PC-9 (cell line): ENCODE data around the gene ATP4B.

Experiments used
- EZH2 ChIP-seq: fragments of 200-600 bp; sonication (generic); IDR thresholded peaks from 2 replicates; pipeline ENCODE4 v1.8.0; 2017; ENCODE audit warnings: antibody characterized with exemption, low read depth
- TF ChIP-seq, protein P1 (sequence below): fragments of 200-600 bp; sonication (generic); conservative IDR thresholded peaks from 2 replicates; pipeline ENCODE4 v1.6.1; 2017; ENCODE audit warnings: mixed run types, antibody characterized with exemption, mild to moderate bottlenecking, moderate library complexity

DNA sequence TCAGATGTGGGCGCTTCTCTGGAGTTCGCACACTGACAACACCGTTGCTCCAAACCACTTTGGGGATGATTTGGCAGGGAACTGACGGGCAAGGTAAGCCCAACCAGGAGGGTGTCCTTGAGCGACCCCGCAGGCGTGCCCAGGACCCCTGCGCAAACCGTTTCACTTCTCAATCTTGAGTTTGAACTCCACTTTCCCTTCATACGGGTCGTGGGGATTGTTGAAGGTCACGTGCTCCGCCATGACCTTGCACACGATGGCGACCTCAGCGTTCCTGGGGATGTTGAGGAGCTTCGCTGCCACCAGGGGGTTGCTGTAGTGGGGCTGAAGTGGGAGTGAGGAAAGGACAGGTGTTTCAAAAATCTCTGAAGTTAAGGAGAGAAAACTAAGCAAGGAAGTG, 8.8 kb downstream of the ATP4B start:
- TF ChIP-seq, protein P1, sequence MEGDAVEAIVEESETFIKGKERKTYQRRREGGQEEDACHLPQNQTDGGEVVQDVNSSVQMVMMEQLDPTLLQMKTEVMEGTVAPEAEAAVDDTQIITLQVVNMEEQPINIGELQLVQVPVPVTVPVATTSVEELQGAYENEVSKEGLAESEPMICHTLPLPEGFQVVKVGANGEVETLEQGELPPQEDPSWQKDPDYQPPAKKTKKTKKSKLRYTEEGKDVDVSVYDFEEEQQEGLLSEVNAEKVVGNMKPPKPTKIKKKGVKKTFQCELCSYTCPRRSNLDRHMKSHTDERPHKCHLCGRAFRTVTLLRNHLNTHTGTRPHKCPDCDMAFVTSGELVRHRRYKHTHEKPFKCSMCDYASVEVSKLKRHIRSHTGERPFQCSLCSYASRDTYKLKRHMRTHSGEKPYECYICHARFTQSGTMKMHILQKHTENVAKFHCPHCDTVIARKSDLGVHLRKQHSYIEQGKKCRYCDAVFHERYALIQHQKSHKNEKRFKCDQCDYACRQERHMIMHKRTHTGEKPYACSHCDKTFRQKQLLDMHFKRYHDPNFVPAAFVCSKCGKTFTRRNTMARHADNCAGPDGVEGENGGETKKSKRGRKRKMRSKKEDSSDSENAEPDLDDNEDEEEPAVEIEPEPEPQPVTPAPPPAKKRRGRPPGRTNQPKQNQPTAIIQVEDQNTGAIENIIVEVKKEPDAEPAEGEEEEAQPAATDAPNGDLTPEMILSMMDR: no peak
- TF ChIP-seq EZH2: no peak
